NCI-H2081 treated with DMSO at 0.1 percent for 48 hours (cell line): ENCODE data around the gene NEUROD6.

ENCODE experiments used
- DNase-seq: peaks from one replicate; lab custom pipeline; 2025; lab: John Stamatoyannopoulos, UW

NEUROD6 gene

GRCh38 chr7:31333291-31333690 lies 7.2 kb downstream of the NEUROD6 start:
- no peak for DNase-seq

GRCh38 chr7:31327071-31327470 lies 13.5 kb downstream of the NEUROD6 start:
- DNase-seq = no peak

- no peak for DNase-seq
Observed at GRCh38 chr7:31326416-31326815, 14.1 kb downstream of the NEUROD6 start.

- no peak for DNase-seq
Observed at GRCh38 chr7:31323101-31323500, 17.4 kb downstream of the NEUROD6 start.

- no peak for DNase-seq
Observed at GRCh38 chr7:31320675-31321074, 19.9 kb downstream of the NEUROD6 start.

GRCh38 chr7:31318313-31318712 lies 22.2 kb downstream of the NEUROD6 start:
- no peak for DNase-seq

GRCh38 chr7:31316876-31317275 lies 23.6 kb downstream of the NEUROD6 start:
- no peak for DNase-seq

- DNase-seq = no peak
Observed at GRCh38 chr7:31315758-31316157, 24.8 kb downstream of the NEUROD6 start.

GRCh38 chr7:31314781-31315180 lies 25.7 kb downstream of the NEUROD6 start:
- no peak for DNase-seq

GRCh38 chr7:31312889-31313288 lies 27.6 kb downstream of the NEUROD6 start:
- no peak for DNase-seq

- DNase-seq = no peak
Observed at GRCh38 chr7:31311552-31311951, 29.0 kb downstream of the NEUROD6 start.

- DNase-seq = no peak
Observed at GRCh38 chr7:31310321-31310935, 30.1 kb downstream of the NEUROD6 start.

GRCh38 chr7:31309407-31309806 lies 31.1 kb downstream of the NEUROD6 start:
- DNase-seq = no peak

- no peak for DNase-seq
Observed at GRCh38 chr7:31308652-31309051, 31.9 kb downstream of the NEUROD6 start.

- no peak for DNase-seq
Observed at GRCh38 chr7:31307972-31308371, 32.6 kb downstream of the NEUROD6 start.

- no peak for DNase-seq
Observed at GRCh38 chr7:31305260-31305659, 35.3 kb downstream of the NEUROD6 start.

- DNase-seq = no peak
Observed at GRCh38 chr7:31304446-31304845, 36.1 kb downstream of the NEUROD6 start.

GRCh38 chr7:31302356-31302755 lies 38.2 kb downstream of the NEUROD6 start:
- DNase-seq = no peak

- no peak for DNase-seq
Observed at GRCh38 chr7:31299336-31299735, 41.2 kb downstream of the NEUROD6 start.

- no peak for DNase-seq
Observed at GRCh38 chr7:31290601-31291000, 49.9 kb downstream of the NEUROD6 start.
